ENCODE results near the gene TRIM24.

DNA sequence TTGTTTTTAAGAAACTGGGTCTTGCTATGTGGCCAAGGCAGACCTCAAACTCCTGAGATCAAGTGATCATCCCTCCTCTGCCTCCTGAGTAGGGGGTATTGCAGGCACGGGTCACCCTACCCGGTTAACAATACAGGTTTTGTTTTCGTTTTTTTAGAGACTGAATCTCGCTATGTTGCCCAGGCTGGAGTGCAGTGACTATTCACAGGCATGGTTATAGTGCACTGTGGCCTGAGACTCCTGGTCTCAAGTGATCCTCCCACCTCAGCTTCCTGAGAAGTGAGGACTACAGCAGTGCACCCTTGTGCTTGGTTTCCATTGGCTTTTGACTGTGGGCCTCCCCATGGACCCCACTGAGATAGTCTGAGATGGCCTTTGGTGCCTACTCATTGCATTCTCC is 3.8 kb upstream of the TRIM24 start:
- TF ChIP-seq ZNF274 (IDR thresholded peaks at IDR 0.05; ENCODE audit: low read depth, low read length) (no peak), YY1 (IDR thresholded peaks at IDR 0.05; ENCODE audit: insufficient read depth, insufficient read length) (no peak)

All from NT2/D1 (cell line).